Breast epithelium (tissue), 3 donors: Measurements from ENCODE around the gene CTSE.
"Not testable (repeated sequence)": the region's sequence is repeated elsewhere in the genome, so short reads cannot be mapped to it uniquely, and the experiment has no call there.

ENCODE experiments used
- POLR2A ChIP-seq: fragments of 450-650 bp; IDR thresholded peaks from one replicate; pipeline ENCODE4 v1.6.1; 2016; ENCODE audit warnings: antibody characterized with exemption, mild to moderate bottlenecking, moderate library complexity
- POLR2AphosphoS5 ChIP-seq, 3 donors: sonication (generic); formaldehyde crosslinking; IDR thresholded peaks; one replicate each; pipeline ENCODE4 v1.6.1; 2017; ENCODE audit warnings: antibody characterized with exemption in 3 of 3
- TF ChIP-seq, protein P1 (sequence below), 3 donors: fragments of 450-650 bp; IDR thresholded peaks; one replicate each; pipeline ENCODE4 v1.5.1; 2016 to 2017; ENCODE audit warnings: antibody characterized with exemption in 3 of 3, mild to moderate bottlenecking in 3 of 3, moderate library complexity in 3 of 3

GRCh38 chr1:206064501-206064900 lies 40.8 kb upstream of the CTSE start:
- TF ChIP-seq, protein P1, sequence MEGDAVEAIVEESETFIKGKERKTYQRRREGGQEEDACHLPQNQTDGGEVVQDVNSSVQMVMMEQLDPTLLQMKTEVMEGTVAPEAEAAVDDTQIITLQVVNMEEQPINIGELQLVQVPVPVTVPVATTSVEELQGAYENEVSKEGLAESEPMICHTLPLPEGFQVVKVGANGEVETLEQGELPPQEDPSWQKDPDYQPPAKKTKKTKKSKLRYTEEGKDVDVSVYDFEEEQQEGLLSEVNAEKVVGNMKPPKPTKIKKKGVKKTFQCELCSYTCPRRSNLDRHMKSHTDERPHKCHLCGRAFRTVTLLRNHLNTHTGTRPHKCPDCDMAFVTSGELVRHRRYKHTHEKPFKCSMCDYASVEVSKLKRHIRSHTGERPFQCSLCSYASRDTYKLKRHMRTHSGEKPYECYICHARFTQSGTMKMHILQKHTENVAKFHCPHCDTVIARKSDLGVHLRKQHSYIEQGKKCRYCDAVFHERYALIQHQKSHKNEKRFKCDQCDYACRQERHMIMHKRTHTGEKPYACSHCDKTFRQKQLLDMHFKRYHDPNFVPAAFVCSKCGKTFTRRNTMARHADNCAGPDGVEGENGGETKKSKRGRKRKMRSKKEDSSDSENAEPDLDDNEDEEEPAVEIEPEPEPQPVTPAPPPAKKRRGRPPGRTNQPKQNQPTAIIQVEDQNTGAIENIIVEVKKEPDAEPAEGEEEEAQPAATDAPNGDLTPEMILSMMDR (IDR thresholded peaks at IDR 0.05), result not testable (repeated sequence)
- not testable (repeated sequence) for TF ChIP-seq POLR2AphosphoS5 (IDR thresholded peaks at IDR 0.05); POLR2A
